Fibroblast of lung (primary cell): ENCODE measurements around the gene RASA3.

Experiments used
- EZH2 ChIP-seq: IDR thresholded peaks from 2 replicates; pipeline ENCODE4 v1.5.1; 2012; ENCODE audit warnings: low read length, control low read depth, mild to moderate bottlenecking; ENCODE audit errors: missing control alignments
- TF ChIP-seq, protein P1 (sequence below), 2 donors: IDR thresholded peaks in 1 of 2; conservative IDR thresholded peaks in 1 of 2; 1 replicate in 1 of 2; 2 replicates in 1 of 2; pipeline ENCODE4 v1.5.1; 2011 to 2012; ENCODE audit warnings: low read length in 2 of 2, control low read depth in 1 of 2, inconsistent platforms in 1 of 2, low read depth in 1 of 2, mild to moderate bottlenecking in 1 of 2

DNA sequence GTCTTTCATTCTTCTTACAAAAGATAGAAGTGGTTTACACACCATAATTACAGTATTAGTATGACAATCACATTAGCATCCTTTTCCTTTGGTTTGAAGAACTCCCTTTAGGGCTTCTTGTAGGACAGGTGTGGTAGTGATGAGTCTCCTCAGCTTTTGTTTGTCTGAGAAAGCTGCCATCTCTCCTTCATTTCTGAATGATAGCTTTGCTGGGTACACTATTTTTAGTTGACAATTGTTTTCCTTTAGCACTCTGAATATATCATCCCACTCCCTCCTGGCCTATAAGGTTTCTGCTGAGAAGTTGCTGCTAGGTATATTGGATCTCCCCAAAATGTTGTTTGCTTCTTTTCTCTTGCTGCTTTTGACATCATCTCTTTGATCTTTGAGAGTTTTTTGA, 39.3 kb downstream of the RASA3 start:
- TF ChIP-seq, protein P1, sequence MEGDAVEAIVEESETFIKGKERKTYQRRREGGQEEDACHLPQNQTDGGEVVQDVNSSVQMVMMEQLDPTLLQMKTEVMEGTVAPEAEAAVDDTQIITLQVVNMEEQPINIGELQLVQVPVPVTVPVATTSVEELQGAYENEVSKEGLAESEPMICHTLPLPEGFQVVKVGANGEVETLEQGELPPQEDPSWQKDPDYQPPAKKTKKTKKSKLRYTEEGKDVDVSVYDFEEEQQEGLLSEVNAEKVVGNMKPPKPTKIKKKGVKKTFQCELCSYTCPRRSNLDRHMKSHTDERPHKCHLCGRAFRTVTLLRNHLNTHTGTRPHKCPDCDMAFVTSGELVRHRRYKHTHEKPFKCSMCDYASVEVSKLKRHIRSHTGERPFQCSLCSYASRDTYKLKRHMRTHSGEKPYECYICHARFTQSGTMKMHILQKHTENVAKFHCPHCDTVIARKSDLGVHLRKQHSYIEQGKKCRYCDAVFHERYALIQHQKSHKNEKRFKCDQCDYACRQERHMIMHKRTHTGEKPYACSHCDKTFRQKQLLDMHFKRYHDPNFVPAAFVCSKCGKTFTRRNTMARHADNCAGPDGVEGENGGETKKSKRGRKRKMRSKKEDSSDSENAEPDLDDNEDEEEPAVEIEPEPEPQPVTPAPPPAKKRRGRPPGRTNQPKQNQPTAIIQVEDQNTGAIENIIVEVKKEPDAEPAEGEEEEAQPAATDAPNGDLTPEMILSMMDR (conservative IDR thresholded peaks at IDR 0.05 in 1 of 2, IDR thresholded peaks at IDR 0.05 in 1 of 2; ENCODE audit: low read depth in 1 of 2, low read length in 2 of 2), result no peak
- TF ChIP-seq EZH2, result no peak
